Stimulated activated CD4-positive, alpha-beta T cell treated with anti-CD3 and anti-CD28 coated beads, TNF-alpha, amount 100 ng/mL, for 1 hour (primary cell): ENCODE data around the gene ZNF513.
A peak's percentile ranks its signal among the peaks of the same experiment; 100 is the strongest.
"Not testable (repeated sequence)": the region's sequence is repeated elsewhere in the genome, so short reads cannot be mapped to it uniquely, and the experiment has no call there.

Experiments used
- DNase-seq, 3 donors: peaks; one replicate each; pipeline ENCODE4 v3.0.0-alpha.2; 2020; ENCODE audit warnings: low read depth in 3 of 3, low spot score in 1 of 3

ZNF513 gene

GRCh38 chr2:27362678-27363420, 17.7 kb downstream of the ZNF513 start:
- no peak for DNase-seq

- peak; percentile 74 to 81 (median 78) for DNase-seq
Observed at GRCh38 chr2:27356382-27357181, 24.0 kb downstream of the ZNF513 start, which contains the start of gene GTF3C2. Gene GTF3C2, minus strand, starts transcription at chr2:27356764. Its CDS starts 13,210 bp downstream, at chr2:27343554.

DNA sequence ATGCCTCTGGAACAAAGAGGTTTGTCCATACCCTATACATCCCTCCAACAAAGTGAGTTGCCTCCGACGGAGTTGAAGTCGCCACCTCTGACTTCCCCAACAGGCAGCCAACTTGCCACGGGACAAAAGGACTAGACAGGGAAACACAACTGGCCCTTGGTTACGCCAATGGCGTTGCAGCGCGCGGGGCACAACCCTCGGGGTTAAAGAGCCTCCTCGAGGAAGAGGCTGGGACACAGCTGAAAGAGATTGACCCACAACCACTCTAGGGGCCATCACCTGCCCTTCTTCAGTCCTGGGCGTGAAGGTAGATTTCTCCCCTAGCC, 24.5 kb downstream of the ZNF513 start:
- DNase-seq = no peak

DNA sequence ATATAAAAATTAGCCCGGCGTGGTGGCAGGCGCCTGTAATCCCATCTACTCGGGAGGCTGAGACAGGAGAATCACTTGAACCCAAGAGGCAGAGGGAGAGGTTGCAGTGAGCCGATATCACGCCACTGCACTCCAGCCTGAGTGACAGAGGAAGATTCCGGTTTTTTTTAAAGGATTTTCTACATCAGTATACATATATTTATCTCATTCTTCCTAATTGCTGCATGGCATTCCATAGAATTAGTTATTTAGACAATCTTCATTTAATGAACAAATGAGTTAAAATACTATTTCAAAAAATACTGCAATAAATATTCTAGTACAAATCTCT, 26.0 kb downstream of the ZNF513 start:
- DNase-seq = no peak

- DNase-seq = no peak
Observed at GRCh38 chr2:27353762-27354596, 26.6 kb downstream of the ZNF513 start.

GRCh38 chr2:27353386-27353761, 27.2 kb downstream of the ZNF513 start:
- not testable (repeated sequence) for DNase-seq

DNA sequence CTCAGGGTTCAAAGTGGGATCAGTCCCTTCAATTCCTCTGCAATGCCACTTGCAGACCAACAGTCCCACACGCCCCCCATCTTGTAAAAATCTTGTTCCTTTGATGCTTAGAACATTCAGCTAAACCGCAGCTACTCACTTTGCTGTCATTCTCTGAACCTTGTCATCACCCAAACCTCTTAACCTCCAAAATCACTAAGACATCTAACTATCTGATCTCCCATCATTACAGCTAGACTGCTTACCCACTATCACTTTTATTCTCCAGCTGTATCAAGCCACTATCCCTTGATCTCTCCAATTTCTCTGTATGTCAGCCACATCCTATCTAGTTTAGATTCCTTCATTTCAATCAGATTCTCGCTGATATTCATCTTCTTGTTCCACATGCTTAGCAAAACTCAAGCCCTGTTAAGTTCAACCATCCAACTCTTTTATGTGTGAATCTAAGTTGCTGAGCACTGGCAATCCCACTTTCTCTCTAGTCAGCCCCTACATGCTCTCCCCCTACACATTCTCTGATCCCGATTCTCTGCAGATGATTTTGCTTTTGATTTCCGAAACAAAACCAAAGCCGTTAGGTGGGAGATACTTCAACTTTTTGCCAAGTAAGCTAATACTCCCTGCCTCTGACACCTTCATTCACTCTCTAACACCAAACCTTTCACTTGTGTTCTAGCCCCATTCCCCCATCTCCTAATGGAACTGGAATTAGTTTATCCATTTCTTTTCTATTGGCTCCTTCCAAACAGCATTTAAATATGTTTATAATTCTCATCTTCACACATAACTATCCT, 28.5 kb downstream of the ZNF513 start:
- no peak for DNase-seq

DNA sequence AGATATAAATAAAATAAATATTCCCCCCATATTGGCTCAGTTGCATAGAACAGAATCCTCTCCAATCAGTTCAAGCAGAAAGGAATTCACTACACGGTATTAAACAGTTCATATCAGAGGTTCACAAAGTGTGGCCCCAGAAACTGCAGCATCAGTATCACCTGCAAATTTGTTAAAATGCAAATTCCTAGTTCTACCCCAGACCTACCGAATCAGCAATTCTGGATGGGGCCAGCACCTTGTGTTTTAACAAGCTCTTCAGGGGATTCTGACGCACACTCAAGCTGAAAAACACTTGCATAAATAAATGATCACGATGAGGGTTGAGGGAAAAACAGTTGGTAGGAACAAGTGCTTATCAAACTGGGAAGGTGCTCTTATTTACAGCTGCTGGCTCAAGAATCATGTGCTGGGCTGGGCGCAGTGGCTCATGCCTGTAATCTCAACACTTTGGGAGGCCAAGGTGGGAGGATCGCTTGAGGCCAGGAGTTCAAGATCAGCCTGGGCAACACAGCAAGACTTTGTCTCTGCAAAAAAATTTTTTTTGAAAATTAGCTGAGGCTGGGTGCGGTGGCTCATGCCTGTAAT, 30.3 kb downstream of the ZNF513 start:
- no peak for DNase-seq

DNA sequence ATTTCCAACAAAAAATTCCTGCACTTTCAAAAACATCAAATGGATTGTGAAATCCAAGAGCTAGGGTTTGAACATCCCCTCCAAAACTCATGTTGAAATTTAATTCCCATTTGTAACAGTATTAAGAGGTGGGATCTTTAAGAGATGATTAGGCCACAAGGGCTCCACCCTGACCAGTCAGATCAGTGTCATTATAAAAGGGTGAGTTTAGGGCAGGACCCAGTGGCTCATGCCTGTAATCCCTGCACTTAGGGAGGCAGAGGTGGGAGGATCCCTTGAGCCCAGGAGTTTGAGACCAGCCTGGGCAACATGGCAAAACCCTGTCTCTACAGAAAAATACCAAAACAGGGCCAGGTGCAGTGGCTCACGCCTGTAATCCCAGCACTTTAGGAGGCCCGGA, 32.9 kb downstream of the ZNF513 start:
- no peak for DNase-seq

DNA sequence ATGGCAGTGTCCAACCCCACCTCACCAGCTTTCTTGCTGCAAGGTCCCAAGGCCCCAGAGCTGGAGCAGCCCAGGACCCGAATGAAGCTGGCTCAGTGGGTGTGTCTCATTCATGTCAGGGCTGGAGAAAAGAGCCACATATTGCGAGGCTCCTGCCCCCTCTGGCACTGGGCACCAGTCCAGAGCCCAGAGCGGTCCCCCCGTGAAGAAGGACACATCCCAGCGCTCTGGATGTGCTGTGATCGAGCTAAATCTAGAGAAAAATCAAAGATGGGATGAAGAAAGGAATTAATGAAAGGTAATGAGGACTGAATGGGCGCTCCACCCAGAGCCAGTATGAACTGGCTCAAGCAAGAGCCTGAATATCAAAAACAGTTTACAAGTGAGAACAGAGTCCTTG, 44.4 kb downstream of the ZNF513 start:
- DNase-seq = no peak

- DNase-seq = no peak
Observed at GRCh38 chr2:27335311-27335710, 45.2 kb downstream of the ZNF513 start.
